ENCODE data around the gene GRK6.

GRCh38 chr5:177474002-177474476 is 47.6 kb downstream of the GRK6 start:
- TF ChIP-seq CTCF (IDR thresholded peaks at IDR 0.05; ENCODE audit: poor library complexity, severe bottlenecking) = no peak
- TF ChIP-seq POLR2AphosphoS5 (IDR thresholded peaks at IDR 0.05) = no peak
- no peak for TF ChIP-seq RAD21 (conservative IDR thresholded peaks at IDR 0.05)
- TF ChIP-seq EP300 (conservative IDR thresholded peaks at IDR 0.05; ENCODE audit: poor library complexity, severe bottlenecking) = no peak
- no peak for TF ChIP-seq MXI1 (conservative IDR thresholded peaks at IDR 0.05; ENCODE audit: poor library complexity, severe bottlenecking)
- no peak for TF ChIP-seq REST (IDR thresholded peaks at IDR 0.05; ENCODE audit: borderline replicate concordance)
- no peak for TF ChIP-seq TAF1 (IDR thresholded peaks at IDR 0.05; ENCODE audit: low read depth)

Data from neural cell (in vitro differentiated cells).